H1 (cell line): ENCODE data around the gene ZC3HAV1.

Experiments used
- ATF3 ChIP-seq: IDR thresholded peaks from 2 replicates; pipeline ENCODE4 v1.6.1; 2011; ENCODE audit warnings: low read depth, mild to moderate bottlenecking, low read length; ENCODE audit not compliant: insufficient read depth
- POLR2A ChIP-seq, 2 experiments: IDR thresholded peaks; 1 replicate in 1 of 2; 2 replicates in 1 of 2; pipeline ENCODE4 v1.6.1; 2011; ENCODE audit warnings: low read depth in 2 of 2, low read length in 2 of 2, mild to moderate bottlenecking in 2 of 2; ENCODE audit errors: control extremely low read depth in 1 of 2
- SAP30 ChIP-seq: fragments of 300-600 bp; sonication (generic); IDR thresholded peaks from 2 replicates; pipeline ENCODE4 v1.7.1; 2012; ENCODE audit warnings: low read length, moderate library complexity, mild to moderate bottlenecking, inconsistent platforms; ENCODE audit not compliant: insufficient read depth, insufficient replicate concordance
- YY1 ChIP-seq: IDR thresholded peaks from 2 replicates; pipeline ENCODE4 v1.6.1; 2011; ENCODE audit warnings: low read depth, mild to moderate bottlenecking, low read length

DNA sequence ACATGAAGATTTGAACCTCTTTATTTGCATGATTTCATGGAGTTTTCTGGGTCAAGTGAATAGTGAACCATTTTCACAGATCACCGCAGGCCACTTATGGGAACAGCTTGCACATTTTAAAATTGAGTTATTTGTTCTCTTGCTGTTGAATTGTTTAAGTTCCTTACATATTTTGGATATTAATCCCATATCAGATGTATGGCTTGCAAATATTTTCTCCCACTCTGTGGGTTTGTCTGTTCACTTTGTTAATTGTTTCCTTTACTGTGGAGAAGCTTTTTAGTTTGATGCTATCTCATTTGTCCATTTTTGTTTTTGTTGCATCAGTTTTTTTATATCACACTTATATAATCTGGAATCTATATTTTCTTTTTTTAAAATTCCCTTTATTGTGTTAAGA lies 59.6 kb downstream of the ZC3HAV1 start:
- no peak for TF ChIP-seq ATF3
- TF ChIP-seq POLR2A (IDR thresholded peaks at IDR 0.05; ENCODE audit: control extremely low read depth in 1 of 2, low read depth in 2 of 2, low read length in 2 of 2) = no peak
- TF ChIP-seq SAP30 = no peak
- TF ChIP-seq YY1 = no peak
